A549 treated with RU486 at 1 μM for 4 hours (cell line): ENCODE results near the gene ZNF217. TPM values are rescaled to one million over a fixed set of nuclear protein-coding genes. Genes with fewer than 3 reads are reported as not detected.

Experiments used
- total RNA-seq: library from RNA; stranded (reverse); fragments of 200-300 nt; extraction: Qiagen RNA extraction; gene quantifications from 5 replicates; pipeline ENCODE4 v1.2.3, GENCODE V29; 2022; ENCODE audit warnings: low read depth

Gene ZNF217
- 11.7 to 25.1 TPM (median 22.7 TPM) in 5 replicates for total RNA-seq

DNA sequence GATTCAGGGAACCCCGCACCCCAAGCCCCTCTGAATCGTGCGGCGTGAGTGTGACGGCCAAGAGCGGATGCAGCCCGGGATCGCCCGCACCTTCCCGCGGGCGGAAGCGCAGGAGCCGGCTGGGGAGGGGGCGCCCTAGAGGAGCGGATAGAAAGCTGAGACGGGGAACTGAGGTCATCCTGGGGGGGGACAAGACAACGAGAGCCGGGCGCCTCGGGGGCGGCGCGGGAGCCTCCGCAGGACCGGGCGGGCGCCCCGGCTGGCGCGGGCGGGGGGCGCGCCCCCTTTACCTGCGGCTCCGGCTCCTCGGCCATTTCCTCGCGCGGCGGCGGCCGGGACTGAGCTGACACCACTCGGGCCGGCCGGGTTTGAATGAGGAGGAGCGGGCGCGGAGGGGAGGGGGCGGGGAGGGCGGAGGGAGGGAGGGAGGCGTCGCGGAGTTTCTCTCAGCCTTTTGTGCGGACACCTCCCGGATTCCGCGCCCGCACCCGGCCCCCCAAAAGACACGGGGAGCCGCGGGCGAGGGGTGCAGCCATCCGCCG, at the start of gene ZNF217:
Gene ZNF217 (minus strand): TSS at position 374 of the 542 bp plus-strand sequence. CDS start 11,013 bp downstream, outside the sequence.

